Stimulated activated CD4-positive, alpha-beta T cell treated with anti-CD3 and anti-CD28 coated beads, Interleukin-1b, Interleukin-23, amount 100 ng/mL, for 4 hours (primary cell): ENCODE measurements around the gene SDC4.

Experiments used
- DNase-seq, 2 donors: peaks; one replicate each; pipeline ENCODE4 v3.0.0-alpha.2; 2020; ENCODE audit warnings: low read depth in 2 of 2

SDC4 gene

DNA sequence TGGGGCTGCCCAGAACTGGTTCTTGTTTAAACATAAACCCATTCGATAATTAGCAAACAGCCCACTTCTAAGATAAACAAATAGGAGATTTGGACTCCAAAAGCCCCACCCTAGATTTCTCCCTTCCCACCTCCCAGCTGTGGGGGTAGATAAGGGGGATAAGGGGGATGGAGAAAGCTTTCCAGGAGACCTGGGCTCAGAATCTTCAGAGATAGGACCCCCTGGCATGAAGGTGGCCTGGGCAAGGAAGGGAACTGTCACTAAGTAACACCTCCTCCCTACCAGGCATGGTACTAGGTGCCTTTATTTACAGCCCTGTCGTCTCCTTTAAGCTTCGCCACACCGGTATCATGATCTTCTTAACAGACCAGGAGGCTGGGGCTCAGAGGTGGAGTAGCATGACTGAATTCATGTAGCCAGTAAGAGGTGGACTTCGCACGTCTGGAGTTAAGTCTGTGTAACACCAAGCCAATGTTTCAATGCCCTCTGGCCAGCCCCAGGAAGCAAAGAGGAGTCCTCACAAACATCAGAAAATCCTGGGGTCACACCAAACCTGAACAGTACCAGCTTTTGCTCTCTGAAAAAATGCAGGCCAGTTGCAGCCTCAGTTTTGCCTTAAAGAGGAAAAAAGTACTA is 4.6 kb downstream of the SDC4 start:
- DNase-seq: no peak

DNA sequence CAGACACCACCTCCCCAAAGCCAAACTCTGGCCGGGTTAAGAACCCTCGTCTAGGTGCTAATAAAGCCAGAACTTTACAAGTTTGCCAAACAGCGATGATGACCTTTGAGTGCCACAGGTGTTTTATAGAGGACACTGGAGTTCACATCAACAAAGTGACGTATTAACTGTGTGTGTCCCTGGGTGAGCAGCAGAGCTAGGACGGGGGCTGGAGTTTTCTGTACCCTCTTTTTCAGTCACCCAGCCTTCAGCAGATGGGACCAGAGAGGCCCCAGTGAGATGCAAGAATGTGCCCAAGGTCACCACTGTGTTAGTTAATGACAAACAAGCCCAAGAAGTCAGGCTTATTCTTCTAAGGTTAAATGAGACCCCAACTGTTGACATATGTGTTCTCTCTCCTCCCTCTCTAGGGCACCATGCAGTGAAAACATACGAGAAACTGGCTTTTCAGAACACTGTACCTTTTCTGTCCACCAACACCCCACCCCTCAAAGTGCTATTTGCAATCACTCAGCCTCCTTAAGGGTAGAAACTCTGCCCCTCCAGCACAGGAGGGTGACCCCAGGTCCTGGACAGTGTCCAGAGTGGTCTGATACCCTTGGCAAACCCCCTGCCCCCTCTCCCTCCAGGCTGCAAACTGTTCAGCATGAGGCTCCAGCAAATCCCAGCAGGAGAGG is 5.2 kb downstream of the SDC4 start:
- DNase-seq: no peak

DNA sequence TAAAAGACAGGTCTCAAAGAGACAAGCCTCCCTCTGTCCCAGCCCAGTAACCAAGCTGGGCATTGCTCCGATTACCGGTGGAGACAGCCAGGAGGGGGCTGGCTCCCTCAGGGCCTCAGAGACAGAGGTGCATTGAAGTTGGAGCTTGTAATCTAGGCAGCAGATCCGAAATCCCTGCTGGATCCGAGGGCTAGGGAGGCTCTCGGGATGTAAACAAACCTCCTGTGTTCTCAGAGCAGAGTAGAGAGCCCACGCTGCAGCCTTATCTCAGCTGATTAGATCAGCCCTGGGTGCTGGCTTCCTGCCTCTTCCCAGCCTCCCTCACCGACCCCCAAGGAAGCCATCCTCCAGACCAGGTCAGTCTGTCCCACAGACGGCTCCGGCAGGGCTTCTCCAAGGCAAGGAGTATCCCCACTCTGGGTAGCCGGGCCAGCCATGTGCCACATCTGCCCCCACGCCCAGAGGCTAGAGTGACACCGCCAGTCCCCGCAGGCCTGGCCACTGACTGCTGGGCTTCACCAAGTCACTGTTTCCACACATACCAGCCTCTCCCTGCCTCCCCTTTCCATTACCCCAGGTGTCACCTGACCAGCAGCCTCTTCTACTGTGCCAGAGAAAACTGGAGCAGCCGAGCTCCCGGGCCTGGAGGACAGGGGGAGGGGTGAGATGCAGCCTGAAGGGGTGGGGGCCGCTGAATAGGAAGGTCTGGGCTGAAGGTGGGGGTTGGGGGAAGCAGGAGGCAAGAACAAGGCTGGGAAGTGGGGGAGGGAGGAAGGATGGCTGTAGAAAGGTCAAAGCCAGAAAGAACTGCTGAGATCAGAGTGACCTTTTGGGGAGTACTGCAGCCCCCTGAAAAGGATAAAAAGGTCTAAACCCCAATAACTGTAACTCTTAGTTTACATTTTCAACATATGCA is 6.0 kb downstream of the SDC4 start:
- DNase-seq: no peak

DNA sequence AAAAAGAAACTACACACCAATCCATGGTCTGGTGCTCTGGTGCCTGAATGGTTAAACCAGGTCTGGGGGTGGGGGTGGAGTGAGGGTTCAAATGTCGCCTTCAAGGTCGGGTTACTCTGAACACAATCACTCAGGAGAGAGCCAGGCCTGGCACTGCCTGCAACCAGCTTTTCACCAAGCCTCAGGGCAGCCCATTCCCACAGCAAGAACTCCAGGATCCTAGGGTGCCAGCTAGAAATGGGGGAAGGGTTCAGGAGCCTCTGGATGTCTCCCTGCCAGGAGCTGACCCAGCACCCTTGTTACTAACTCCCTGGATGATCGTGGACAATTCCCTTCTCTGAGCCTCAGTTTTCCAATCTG is 6.7 kb downstream of the SDC4 start:
- DNase-seq: no peak

DNA sequence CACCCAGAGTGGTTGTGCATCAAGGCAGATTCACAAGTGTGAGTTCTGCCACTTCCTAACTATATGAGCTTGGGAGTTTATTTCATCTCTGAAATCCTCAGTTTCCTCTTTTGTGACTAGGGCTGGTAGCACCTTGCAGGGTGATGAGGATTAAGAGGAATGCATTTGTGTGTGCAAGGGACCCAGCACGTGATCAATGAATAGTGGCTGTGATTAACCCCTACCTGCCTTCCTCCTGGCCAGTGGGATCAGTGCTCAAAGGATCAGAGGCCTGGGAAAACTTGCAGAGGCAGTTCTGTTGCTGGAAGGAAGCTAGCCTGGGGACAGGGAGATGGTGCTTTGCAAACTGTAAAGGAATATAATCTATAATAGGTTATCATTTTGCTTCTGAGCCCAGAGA is 7.3 kb downstream of the SDC4 start:
- no peak for DNase-seq

DNA sequence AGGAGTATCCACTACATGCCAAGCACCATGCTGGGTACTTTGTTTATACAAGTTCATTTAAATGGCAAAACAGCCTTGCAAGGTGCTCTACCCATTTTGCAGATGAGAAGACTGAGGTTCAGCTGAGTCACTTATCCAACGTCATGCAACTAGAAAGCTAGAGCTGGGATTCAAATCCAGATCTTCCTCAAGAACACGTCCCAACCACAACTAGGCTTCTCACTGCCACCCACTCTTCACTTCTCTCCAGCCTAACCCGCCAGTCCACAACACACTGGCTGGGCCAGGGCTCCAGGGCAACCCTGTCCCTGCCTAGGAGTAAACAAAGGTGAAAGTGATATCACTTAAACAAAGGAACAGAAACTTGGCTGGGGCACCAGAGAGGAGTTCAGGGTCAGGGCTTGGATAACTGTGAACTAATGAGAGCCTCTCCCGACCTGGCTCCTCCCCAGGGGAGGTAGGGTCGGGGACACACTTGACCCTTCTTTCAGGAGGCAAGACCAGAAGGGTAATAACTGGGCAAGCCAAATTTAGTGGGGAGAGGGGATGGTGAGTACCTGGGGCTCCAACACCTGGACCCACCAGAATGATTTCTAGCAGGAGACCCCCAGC is 7.9 kb downstream of the SDC4 start:
- DNase-seq: no peak

DNA sequence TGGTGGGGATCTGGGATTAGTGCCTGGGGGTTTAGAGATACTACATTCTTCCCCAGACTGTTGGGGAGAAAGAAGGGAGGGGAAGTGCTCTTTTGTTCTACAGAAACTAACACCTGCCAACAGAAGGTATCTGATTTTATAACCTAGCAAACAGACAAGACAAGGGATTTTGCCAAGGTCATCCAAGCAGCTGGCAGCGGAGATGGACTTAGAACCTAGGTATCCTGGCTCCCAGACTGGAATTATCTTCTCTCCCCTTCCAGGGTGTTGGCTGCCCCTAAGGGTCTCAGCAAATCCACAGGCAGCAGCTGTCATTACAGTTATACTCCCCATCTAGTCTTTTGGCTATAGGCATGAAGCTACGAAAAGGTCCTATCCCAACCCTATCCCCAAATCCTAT is 8.4 kb downstream of the SDC4 start:
- DNase-seq: no peak

DNA sequence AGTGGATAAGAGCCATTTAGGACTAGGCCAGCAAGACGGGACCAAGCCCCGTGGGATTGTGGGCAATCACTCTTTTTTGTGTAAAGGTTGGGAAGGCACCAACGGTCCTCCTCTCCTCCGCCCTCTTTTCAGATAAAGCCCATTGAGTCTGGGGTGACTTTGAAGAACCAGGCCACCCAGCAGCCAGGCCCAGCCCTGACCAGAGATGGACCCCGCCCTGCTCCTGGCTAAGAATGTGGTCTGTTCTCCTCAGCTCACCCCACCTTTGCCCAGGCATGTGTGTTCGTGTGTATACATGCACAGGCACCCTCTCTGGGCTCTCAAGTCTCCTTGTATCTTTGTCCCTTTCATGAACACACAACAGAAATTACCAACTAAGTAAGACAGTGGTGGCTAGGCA is 9.1 kb downstream of the SDC4 start:
- DNase-seq: no peak

DNA sequence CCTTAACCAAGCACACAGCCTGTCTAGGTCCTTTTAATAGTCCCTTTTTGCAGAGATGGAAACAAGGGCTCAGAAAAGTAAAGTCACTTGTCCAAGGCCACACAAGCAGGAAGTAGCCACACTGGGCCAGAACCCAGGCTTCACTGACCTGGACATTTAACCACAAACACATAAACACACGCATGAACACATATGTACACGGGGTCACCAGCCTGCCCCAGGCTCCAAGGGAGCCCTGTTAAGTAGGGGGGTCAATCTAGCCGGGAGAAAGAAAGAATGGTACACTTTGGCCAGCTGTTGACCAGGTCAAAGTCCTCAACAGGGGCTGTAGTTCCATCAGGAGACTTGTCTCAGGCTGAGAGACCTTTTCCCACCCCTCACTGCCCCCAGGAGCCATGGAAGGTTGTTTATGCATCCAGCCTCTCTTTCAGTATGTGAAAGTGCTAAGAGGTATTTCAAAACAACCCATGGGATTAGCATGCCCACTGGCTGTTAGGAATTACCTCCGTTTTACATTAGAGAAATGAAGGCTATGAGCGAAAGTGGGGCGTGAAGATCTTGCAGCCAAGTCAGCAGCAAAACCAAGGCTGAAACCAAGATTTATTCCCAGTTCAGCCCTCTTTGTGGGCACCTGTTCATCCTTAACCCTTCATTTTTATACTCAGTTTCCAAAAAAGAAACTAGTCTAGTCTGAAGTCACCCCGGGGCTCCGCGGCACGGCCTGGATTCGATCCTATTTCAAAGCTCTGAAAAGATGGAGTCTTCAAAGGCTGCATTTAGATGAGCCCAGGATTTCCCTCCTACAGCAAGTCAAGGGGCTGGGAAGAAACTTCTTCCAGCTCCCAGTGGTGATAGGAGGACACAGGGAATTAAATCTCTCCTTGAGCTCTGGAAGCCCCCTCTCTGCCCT is 9.8 kb downstream of the SDC4 start:
- no peak for DNase-seq

DNA sequence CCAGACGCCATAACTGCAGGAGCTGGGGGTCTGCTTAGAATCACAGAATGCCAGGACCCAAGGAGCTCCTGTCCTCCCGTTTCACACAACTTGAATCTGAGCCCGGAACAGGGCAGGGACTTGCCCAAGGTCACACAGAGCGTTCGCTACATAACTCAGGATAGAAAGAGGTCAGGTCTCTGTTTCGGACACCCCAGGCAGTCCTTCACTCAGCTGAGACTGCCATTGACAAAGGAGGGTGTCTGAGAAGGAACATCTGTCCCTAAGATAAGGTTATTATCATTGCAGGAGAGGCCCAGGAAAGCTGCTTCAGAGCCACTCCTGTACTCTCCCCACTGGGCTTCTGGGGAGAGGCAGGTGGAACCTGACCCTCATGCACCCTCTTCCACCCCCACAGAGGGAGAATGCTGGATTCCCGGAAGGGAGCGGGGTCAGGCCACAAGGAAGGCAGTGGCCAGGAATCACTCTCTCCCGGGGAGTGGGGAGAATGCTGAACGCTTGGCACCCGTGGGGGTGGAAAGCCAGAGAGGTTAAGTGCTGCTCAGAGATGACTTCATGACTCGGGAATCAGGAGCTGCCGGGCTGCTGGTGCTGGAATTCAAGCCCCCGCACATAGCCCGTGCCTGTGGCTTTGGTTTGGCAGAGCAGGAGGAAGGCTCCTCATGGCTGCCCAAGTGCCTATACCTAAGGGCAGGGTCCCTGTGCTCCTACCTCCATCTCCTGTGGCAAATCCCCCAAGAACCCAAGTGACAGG is 10.7 kb downstream of the SDC4 start:
- no peak for DNase-seq

DNA sequence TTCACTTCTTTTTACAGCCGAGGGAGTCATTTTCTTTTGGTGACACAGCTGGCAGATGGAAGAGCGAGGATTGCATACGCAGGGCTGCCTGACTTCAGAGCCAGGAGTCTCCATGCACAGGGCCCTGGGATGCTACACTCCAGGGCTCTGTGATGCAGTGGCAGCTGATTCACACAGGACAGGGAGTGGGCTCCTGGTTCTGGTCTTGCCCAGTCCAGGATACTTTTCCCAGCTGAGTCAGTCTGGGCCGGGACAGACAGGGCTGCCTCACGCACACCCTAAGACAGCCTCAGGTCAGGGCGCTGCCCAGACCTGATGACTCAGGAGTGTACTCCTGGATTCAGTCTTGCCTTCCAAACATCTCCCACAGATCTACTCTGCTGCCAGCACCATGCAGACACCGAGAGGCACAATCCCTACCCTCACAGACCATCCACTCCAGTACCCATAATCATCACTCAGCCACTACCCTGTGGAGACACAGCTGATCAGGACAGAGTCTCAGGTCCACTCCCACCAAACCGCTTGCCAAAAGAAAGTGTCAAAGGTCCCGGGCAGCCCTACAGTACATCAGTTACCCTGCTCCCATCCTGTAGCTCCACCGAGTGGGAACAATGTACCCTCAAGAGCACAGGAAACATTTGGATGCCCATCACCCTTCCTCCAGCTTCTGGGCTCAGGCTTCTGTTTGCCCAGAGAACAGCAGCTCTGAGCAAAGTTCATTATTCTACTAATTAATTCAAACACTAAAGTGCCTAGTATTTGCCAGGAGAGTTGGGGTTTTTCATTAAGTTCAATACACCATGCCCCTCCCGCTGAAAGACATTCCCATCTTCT is 11.5 kb downstream of the SDC4 start:
- no peak for DNase-seq

DNA sequence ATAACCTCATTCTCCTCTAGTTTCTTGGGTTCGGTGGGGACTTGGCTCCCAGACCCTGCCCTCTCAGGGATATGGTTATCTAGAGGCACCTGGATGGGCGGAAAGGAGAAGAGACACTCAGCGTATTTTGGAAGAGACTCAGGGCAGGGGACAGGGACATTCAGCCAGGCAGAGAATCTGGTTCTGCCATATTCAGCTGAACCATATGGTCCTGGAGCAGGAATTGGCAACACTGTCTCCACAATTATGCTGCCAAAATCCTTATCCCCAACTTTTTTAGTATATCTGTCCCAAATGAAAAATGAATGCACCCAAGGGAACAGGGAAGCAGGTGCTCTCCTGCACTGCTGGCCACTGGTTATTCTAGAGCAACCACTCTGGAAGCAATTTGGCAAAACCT is 17.7 kb downstream of the SDC4 start:
- no peak for DNase-seq

DNA sequence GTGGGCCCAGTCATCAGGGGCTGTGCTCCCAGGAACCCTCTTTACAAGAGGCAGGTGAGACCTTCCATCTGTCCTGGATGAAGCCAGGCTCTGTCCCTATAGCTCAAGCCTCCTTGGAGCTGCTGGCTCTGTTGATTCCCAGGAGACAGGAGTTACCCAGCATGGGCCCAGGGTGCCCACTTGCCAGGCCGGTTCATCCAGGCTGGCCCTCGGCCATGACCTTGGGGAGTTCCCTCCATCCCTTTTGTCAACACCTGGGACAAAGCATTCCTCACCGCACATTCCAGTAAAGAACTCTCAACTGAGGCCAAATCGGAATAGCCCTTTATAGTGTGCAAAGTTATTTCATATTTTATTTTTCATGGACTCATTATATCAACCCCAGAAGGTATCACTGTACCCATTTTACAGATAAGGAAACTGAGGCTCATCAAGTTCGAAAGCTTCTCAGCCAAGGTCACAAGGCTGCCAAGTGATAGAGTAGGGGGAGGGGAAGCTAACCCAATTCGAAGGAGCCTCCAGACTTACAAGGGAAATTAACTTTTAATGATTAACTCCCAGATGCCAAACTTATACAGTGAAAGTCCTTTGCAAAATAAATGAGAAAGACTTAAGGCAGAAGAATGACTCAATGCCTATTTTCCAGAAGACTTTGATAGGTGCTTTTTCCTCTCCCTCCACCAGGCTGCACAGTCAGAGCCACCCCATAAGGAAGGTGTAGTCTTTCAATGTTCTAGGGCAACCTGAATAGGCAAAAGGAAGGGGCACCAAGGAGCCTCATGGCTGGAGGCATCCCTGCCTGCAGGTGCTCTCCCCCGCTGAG is 18.5 kb downstream of the SDC4 start:
- DNase-seq: no peak

DNA sequence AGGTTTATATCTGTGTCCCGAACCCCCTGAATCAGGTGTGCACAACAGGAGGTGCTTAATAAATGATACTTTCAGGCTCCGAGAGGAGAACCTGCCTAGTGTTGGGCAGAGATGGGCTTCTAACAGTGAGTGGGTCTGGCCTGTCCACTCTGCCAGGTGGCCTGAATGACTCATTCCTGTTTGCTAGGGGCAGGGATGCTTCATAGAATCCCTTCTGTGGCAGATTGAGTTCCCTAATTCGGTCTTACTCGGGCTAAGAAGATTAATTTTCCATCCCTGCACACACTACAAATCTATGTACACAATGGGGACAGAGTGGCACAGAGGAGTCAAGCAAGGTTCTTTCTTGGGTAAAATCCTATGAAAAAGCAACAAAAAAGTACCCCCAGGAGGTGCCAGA is 19.8 kb downstream of the SDC4 start:
- no peak for DNase-seq

DNA sequence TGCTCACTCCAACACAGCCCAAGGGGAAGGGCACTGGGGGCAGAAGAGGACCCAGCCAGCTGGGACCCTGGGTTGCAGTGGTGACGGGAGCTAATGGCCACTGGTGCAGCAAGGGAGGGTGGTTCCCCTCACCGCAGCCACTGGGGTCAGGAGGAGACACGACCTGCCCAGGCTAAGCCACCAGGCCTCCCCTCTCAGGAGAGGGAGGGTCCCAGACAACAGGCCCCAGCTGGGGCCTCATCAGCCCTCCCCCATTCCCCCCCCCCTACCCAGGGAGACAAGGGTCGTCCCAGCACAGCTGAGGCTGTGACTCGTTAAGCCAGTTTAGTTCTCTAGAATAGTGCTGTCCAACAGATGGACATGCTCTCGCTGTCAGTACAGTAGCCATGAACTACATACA is 22.9 kb downstream of the SDC4 start:
- no peak for DNase-seq

DNA sequence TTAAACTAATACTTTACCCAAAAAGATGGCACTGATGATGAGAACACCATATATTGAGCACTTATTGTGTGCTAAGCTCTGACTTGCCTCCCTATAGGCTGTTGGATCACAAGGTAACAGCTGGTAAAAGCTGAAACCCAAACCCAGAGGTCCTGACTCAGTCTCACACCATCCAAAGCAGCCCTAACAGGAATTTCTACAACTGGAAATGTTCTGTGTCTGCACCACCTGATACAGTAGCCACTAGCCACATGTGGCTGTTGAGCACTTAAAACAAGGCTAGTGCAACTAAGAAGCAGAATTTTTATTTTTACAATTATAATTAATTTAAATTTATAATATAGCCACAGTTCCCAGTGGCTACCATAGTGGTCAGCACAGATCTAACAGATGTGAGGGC is 24.5 kb downstream of the SDC4 start:
- DNase-seq: no peak

DNA sequence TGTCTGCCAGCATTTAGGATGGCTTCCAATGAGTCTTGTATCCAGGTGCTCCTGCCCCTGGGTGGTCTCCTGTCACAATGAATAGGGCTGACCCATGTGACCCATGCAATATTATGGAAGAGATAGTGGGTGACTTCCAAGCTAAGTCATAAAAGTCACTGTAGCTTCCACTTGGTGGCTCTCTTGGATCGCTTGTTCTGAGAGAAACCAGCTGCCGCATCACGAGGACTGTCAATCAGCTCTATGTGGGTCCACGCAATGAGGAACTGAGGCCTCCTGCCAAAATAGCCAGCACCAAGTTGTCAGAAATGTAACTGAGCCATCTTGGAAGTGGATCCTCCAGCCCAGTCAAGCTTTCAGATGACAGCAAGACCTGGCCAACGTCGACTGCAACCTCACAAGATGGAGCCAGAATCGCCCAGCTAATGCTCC is 25.3 kb downstream of the SDC4 start:
- DNase-seq: no peak

DNA sequence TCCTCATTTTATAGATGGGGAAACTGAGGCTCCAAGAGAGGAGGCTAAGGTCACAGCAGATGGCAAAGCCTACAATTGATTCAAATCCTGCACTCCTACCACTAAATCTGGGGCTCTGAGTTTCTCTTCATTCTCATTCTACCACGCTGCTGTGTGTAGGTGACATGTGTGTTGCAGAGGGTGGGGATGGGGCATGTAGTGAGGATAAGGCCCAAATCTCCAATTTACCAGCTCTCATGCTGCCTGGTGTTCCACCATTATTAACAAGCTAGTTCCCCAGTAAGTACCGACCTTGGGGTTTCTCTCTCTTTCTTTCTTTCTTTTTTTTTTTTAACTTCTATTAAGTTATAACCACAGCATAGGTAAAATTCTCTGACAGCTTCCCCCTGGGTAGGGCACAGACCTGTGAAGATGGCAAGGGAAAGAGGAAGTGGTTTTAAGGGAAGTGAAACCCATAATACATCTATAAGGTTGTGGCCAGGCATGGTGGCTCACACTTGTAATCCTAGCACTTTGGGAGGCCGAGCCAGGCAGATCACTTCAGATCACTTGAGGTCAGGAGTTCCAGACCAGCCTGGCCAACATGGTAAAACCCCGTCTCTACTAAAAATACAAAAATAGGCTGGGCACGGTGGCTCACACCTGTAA is 27.2 kb downstream of the SDC4 start:
- DNase-seq: no peak
